Activated naive CD8-positive, alpha-beta T cell treated with anti-CD3 and anti-CD28 coated beads, Interleukin-2, amount 50 U/mL, for 24 hours (primary cell): ENCODE results near the gene SPTBN4.
A peak's percentile ranks its signal among the peaks of the same experiment; 100 is the strongest.
"Not testable (repeated sequence)": the region's sequence is repeated elsewhere in the genome, so short reads cannot be mapped to it uniquely, and the experiment has no call there.

Experiments used
- ATAC-seq: fragments of 150-1000 bp; cut with Tn5 transposase; one replicate; pipeline ENCODE4 v1.10.0; 2021
- DNase-seq: peaks from one replicate; pipeline ENCODE4 v3.0.0; 2021
- H3K27ac Mint-ChIP-seq: one replicate; pipeline ENCODE4 v1.8.0; 2021; ENCODE audit warnings: mild to moderate bottlenecking, mixed read lengths
- H3K27me3 Mint-ChIP-seq: one replicate; pipeline ENCODE4 v1.8.0; 2021; ENCODE audit warnings: mixed read lengths
- H3K36me3 Mint-ChIP-seq: one replicate; pipeline ENCODE4 v1.8.0; 2021; ENCODE audit warnings: low read depth, mixed read lengths
- H3K4me1 Mint-ChIP-seq: one replicate; pipeline ENCODE4 v1.8.0; 2021; ENCODE audit warnings: mixed read lengths
- H3K4me3 Mint-ChIP-seq: one replicate; pipeline ENCODE4 v1.8.0; 2021; ENCODE audit warnings: mild to moderate bottlenecking, moderate library complexity, mixed read lengths
- H3K9me3 Mint-ChIP-seq: one replicate; pipeline ENCODE4 v1.8.0; 2021; ENCODE audit warnings: mixed read lengths

Gene SPTBN4

GRCh38 chr19:40466219-40466984, 399 bp upstream of the SPTBN4 start:
- ATAC-seq = peak; percentile 81
- Mint-ChIP-seq H3K4me1 (peaks cover 30% of the 10 kb centered on the region), H3K36me3 (no peaks in the 10 kb centered on the region)

GRCh38 chr19:40469011-40469410, 2.2 kb downstream of the SPTBN4 start:
- H3K27ac Mint-ChIP-seq = no peak overlapping the region
- H3K4me3 Mint-ChIP-seq = no peak overlapping the region

More at GRCh38 chr19:40466219-40466984, 399 bp upstream of the SPTBN4 start:
- H3K4me3 Mint-ChIP-seq = peak overlapping the region; percentile 82
- DNase-seq = peak; percentile 72
- H3K27me3 Mint-ChIP-seq = peaks cover 14% of the 10 kb centered on the region
- H3K27ac Mint-ChIP-seq = peak overlapping the region; percentile 93
- no peaks in the 10 kb centered on the region for H3K9me3 Mint-ChIP-seq

GRCh38 chr19:40471111-40471510, 4.3 kb downstream of the SPTBN4 start:
- H3K27ac Mint-ChIP-seq = no peak overlapping the region
- H3K4me1 Mint-ChIP-seq = peaks cover 9% of the 10 kb centered on the region
- H3K27me3 Mint-ChIP-seq = peaks cover 13% of the 10 kb centered on the region
- no peaks in the 10 kb centered on the region for H3K9me3 Mint-ChIP-seq
- ATAC-seq = no peak
- no peak for DNase-seq
- no peak overlapping the region for H3K4me3 Mint-ChIP-seq
- no peaks in the 10 kb centered on the region for H3K36me3 Mint-ChIP-seq

More at GRCh38 chr19:40469011-40469410, 2.2 kb downstream of the SPTBN4 start:
- Mint-ChIP-seq H3K4me1 (peaks cover 25% of the 10 kb centered on the region), H3K36me3 (no peaks in the 10 kb centered on the region), H3K27me3 (peaks cover 14% of the 10 kb centered on the region), H3K9me3 (no peaks in the 10 kb centered on the region)
- DNase-seq (no peak), ATAC-seq (no peak)

GRCh38 chr19:40472516-40472915, 5.7 kb downstream of the SPTBN4 start:
- no peak for DNase-seq
- H3K4me1 Mint-ChIP-seq = peaks cover 2% of the 10 kb centered on the region
- no peaks in the 10 kb centered on the region for H3K9me3 Mint-ChIP-seq
- H3K4me3 Mint-ChIP-seq = no peak overlapping the region
- ATAC-seq = no peak
- H3K27me3 Mint-ChIP-seq = peaks cover 7% of the 10 kb centered on the region
- no peaks in the 10 kb centered on the region for H3K36me3 Mint-ChIP-seq
- no peak overlapping the region for H3K27ac Mint-ChIP-seq

- Mint-ChIP-seq H3K9me3 (no peaks in the 10 kb centered on the region), H3K4me1 (no peaks in the 10 kb centered on the region), H3K27me3 (no peaks in the 10 kb centered on the region), H3K27ac (no peak overlapping the region), H3K4me3 (no peak overlapping the region), H3K36me3 (no peaks in the 10 kb centered on the region)
- DNase-seq (no peak), ATAC-seq (no peak)
These were observed 7.9 kb downstream of the SPTBN4 start for GRCh38 chr19:40474737-40475136.

- not testable (repeated sequence) for H3K27ac Mint-ChIP-seq, DNase-seq, H3K4me1 Mint-ChIP-seq, H3K9me3 Mint-ChIP-seq, H3K36me3 Mint-ChIP-seq, H3K4me3 Mint-ChIP-seq, ATAC-seq, H3K27me3 Mint-ChIP-seq
These were observed 9.3 kb downstream of the SPTBN4 start for GRCh38 chr19:40475878-40476644.

- peaks cover 25% of the 10 kb centered on the region for H3K27me3 Mint-ChIP-seq
- no peaks in the 10 kb centered on the region for H3K9me3 Mint-ChIP-seq
- H3K27ac Mint-ChIP-seq = no peak overlapping the region
- peaks cover 6% of the 10 kb centered on the region for H3K4me1 Mint-ChIP-seq
- ATAC-seq (no peak), DNase-seq (no peak)
- no peak overlapping the region for H3K4me3 Mint-ChIP-seq
- H3K36me3 Mint-ChIP-seq = no peaks in the 10 kb centered on the region
These were observed 19.2 kb downstream of the SPTBN4 start for GRCh38 chr19:40486017-40486416.

GRCh38 chr19:40489882-40490230, 23.1 kb downstream of the SPTBN4 start:
- Mint-ChIP-seq H3K4me3 (no peak overlapping the region), H3K4me1 (peaks cover 6% of the 10 kb centered on the region), H3K27ac (no peak overlapping the region), H3K27me3 (peaks cover 23% of the 10 kb centered on the region), H3K9me3 (no peaks in the 10 kb centered on the region), H3K36me3 (no peaks in the 10 kb centered on the region)
- ATAC-seq (no peak), DNase-seq (no peak)

- no peak for ATAC-seq
- Mint-ChIP-seq H3K27me3 (peaks cover 17% of the 10 kb centered on the region), H3K9me3 (no peaks in the 10 kb centered on the region), H3K27ac (no peak overlapping the region), H3K4me1 (peaks cover 5% of the 10 kb centered on the region), H3K36me3 (no peaks in the 10 kb centered on the region), H3K4me3 (no peak overlapping the region)
- DNase-seq = no peak
These were observed 25.5 kb downstream of the SPTBN4 start for GRCh38 chr19:40492274-40492673.

GRCh38 chr19:40493778-40494177, 27.0 kb downstream of the SPTBN4 start:
- no peak for ATAC-seq
- Mint-ChIP-seq H3K4me3 (no peak overlapping the region), H3K27ac (no peak overlapping the region), H3K27me3 (peaks cover 7% of the 10 kb centered on the region), H3K9me3 (no peaks in the 10 kb centered on the region), H3K36me3 (no peaks in the 10 kb centered on the region), H3K4me1 (no peaks in the 10 kb centered on the region)
- DNase-seq = no peak

- ATAC-seq = no peak
- H3K27ac Mint-ChIP-seq = no peak overlapping the region
- peaks cover 7% of the 10 kb centered on the region for H3K27me3 Mint-ChIP-seq
- no peaks in the 10 kb centered on the region for H3K9me3 Mint-ChIP-seq
- no peaks in the 10 kb centered on the region for H3K36me3 Mint-ChIP-seq
- H3K4me1 Mint-ChIP-seq = no peaks in the 10 kb centered on the region
- H3K4me3 Mint-ChIP-seq = no peak overlapping the region
- no peak for DNase-seq
These were observed 27.5 kb downstream of the SPTBN4 start for GRCh38 chr19:40494191-40494838.

GRCh38 chr19:40497214-40497613, 30.4 kb downstream of the SPTBN4 start:
- Mint-ChIP-seq H3K9me3 (no peaks in the 10 kb centered on the region), H3K27ac (no peak overlapping the region), H3K36me3 (no peaks in the 10 kb centered on the region), H3K4me1 (no peaks in the 10 kb centered on the region), H3K27me3 (peaks cover 7% of the 10 kb centered on the region), H3K4me3 (no peak overlapping the region)
- DNase-seq (no peak), ATAC-seq (no peak)

- H3K27me3 Mint-ChIP-seq = peaks cover 11% of the 10 kb centered on the region
- no peak for ATAC-seq
- no peaks in the 10 kb centered on the region for H3K4me1 Mint-ChIP-seq
- no peaks in the 10 kb centered on the region for H3K9me3 Mint-ChIP-seq
- H3K4me3 Mint-ChIP-seq = no peak overlapping the region
- no peaks in the 10 kb centered on the region for H3K36me3 Mint-ChIP-seq
- H3K27ac Mint-ChIP-seq = no peak overlapping the region
- no peak for DNase-seq
These were observed 32.5 kb downstream of the SPTBN4 start for GRCh38 chr19:40499320-40499719.

GRCh38 chr19:40500678-40501530, 34.1 kb downstream of the SPTBN4 start:
- not testable (repeated sequence) for ATAC-seq, H3K4me3 Mint-ChIP-seq, H3K9me3 Mint-ChIP-seq, DNase-seq, H3K4me1 Mint-ChIP-seq, H3K27ac Mint-ChIP-seq, H3K36me3 Mint-ChIP-seq
- peaks cover 15% of the 10 kb centered on the region for H3K27me3 Mint-ChIP-seq
